ENCODE results near the gene NBDY. TPM values are rescaled to one million over a fixed set of nuclear protein-coding genes. Genes with fewer than 3 reads are reported as not detected.

The NBDY gene
- total RNA-seq, 4 donors from 2014 or later = 0.51 to 40.4 (median 13.3) TPM

DNA sequence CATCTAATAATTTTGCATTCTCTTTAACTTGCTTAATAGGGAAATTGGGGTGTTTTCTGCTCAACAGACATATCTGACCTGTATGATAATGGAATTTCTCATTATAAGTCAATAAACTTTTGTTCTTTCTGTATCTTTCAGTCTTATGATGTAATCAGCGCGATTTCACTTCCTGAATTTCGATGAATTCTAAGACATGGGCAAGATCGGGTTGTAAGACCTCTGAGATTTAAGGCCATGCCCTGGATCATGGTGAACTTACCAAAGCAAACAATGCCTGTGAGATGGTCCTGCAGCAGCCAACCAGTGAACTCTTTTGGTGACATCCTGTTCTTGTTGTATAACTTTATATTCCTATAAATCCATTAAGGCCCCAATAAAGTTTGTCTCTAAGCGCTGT is 88.1 kb downstream of the NBDY start:
- TF ChIP-seq POLR2A (IDR thresholded peaks at IDR 0.05) = no peak
- TF ChIP-seq, protein P1, sequence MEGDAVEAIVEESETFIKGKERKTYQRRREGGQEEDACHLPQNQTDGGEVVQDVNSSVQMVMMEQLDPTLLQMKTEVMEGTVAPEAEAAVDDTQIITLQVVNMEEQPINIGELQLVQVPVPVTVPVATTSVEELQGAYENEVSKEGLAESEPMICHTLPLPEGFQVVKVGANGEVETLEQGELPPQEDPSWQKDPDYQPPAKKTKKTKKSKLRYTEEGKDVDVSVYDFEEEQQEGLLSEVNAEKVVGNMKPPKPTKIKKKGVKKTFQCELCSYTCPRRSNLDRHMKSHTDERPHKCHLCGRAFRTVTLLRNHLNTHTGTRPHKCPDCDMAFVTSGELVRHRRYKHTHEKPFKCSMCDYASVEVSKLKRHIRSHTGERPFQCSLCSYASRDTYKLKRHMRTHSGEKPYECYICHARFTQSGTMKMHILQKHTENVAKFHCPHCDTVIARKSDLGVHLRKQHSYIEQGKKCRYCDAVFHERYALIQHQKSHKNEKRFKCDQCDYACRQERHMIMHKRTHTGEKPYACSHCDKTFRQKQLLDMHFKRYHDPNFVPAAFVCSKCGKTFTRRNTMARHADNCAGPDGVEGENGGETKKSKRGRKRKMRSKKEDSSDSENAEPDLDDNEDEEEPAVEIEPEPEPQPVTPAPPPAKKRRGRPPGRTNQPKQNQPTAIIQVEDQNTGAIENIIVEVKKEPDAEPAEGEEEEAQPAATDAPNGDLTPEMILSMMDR (IDR thresholded peaks at IDR 0.05) = no peak
- no peak overlapping the region for H3K4me3 ChIP-seq
- no peak overlapping the region for H3K27ac ChIP-seq
- intact Hi-C loops (cut with DNase I; ENCODE audit: low total_unique reads) = no loop called here
- H3K9me3 ChIP-seq = no peaks in the 10 kb centered on the region
- H3K4me1 ChIP-seq = no peaks in the 10 kb centered on the region
- H3K36me3 ChIP-seq = no peaks in the 10 kb centered on the region
- DNase-seq = no peak
- H3K27me3 ChIP-seq = peaks cover 0 to 7% of the 10 kb centered on the region in 2 donors

DNA sequence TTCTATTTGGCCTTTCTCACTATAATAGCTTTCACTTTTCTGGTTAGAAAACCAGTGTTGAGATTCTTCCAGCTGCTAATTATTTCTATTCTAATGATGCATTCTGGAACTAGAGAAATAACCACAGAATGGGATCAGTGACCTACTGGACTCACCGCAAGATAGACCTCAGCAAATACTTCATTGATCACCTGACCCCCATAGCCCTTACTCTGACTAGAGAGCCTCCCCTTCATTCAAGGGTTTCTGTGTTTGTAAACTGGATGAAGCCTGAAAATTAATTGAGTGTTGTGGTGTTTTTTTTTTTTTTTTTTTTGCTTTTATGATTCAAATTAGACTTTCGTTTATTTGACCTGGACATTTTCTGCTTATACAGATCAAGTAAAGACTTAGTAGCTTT is 97.0 kb downstream of the NBDY start:
- Histone ChIP-seq H3K4me3 (no peak overlapping the region), H3K27me3 (no peaks in the 10 kb centered on the region), H3K9me3 (peaks cover 0 to 15% of the 10 kb centered on the region in 2 donors), H3K27ac (no peak overlapping the region), H3K36me3 (no peaks in the 10 kb centered on the region), H3K4me1 (no peaks in the 10 kb centered on the region)
- no peak for TF ChIP-seq POLR2A (IDR thresholded peaks at IDR 0.05)
- TF ChIP-seq, protein P1 (IDR thresholded peaks at IDR 0.05) = no peak
- no peak for DNase-seq
- intact Hi-C loops (cut with DNase I; ENCODE audit: low total_unique reads) = no loop called here

DNA sequence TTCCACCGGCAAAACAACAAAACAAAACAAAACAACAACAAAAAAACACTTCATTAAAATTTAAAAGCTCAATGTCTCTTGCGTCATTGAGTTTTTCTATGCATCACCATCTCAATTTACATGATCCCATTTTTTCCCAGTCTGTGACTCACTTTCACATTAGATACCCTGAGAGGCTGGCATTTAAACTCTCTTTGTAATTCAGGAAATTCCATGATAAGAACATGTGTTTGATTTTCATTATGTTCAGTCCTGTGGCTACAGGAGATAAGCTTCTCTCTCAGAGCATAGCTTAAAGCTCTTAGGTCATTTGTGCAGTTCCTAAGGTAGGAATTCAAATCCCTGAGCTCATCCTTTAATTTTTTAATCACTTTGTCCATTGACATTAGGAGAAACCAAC is 104.6 kb downstream of the NBDY start:
- Histone ChIP-seq H3K27ac (no peak overlapping the region), H3K27me3 (peaks cover 0 to 6% of the 10 kb centered on the region in 2 donors), H3K9me3 (no peaks in the 10 kb centered on the region), H3K36me3 (no peaks in the 10 kb centered on the region), H3K4me1 (no peaks in the 10 kb centered on the region), H3K4me3 (no peak overlapping the region)
- intact Hi-C loops (cut with DNase I; ENCODE audit: low total_unique reads) = no loop called here
- no peak for TF ChIP-seq POLR2A (IDR thresholded peaks at IDR 0.05)
- TF ChIP-seq, protein P1 (IDR thresholded peaks at IDR 0.05) = no peak
- DNase-seq = no peak

DNA sequence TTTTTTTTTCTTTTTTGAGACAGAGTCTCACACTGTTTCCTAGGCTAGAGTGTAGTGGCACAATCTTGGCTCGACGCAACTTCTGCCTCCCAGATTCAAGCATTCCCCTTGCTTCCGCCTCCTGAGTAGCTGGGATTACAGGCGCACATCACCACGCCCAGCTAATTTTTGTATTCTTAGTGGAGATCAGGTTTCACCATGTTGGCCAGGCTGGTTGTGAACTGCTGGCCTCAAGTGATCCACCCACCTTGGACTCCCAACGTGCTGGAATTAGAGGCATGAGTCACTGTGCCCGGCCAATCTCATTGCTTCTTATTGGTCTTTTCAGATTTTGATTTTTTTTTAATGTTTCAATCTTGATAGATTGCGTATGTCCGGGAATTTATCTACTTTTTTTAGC is 124.4 kb downstream of the NBDY start:
- DNase-seq = no peak
- TF ChIP-seq, protein P1 (IDR thresholded peaks at IDR 0.05) = no peak
- TF ChIP-seq POLR2A (IDR thresholded peaks at IDR 0.05) = no peak
- Histone ChIP-seq H3K9me3 (no peaks in the 10 kb centered on the region), H3K27ac (no peak overlapping the region), H3K36me3 (no peaks in the 10 kb centered on the region), H3K4me1 (no peaks in the 10 kb centered on the region), H3K27me3 (no peaks in the 10 kb centered on the region), H3K4me3 (no peak overlapping the region)
- intact Hi-C loops (cut with DNase I; ENCODE audit: low total_unique reads) = no loop called here

DNA sequence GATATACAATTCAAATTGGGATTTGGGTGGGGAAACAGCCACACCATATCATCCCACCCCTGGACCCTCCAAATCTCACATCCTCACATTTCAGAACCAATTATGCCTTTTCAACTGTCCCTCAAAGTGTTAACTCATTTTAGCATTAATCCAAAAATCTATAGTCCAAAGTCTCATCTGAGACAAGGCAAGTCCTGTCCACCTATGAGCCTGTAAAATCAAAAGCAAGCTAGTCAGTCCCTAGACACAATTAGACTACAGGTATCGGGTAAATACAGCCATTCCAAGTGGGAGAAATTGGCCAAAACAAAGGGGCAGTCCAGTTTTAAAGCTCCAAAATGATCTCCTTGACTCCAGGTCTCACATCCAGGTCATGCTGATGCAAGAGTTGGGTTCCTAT is 128.0 kb downstream of the NBDY start:
- Histone ChIP-seq H3K36me3 (no peaks in the 10 kb centered on the region), H3K9me3 (no peaks in the 10 kb centered on the region), H3K27me3 (no peaks in the 10 kb centered on the region), H3K4me1 (no peaks in the 10 kb centered on the region), H3K4me3 (no peak overlapping the region), H3K27ac (no peak overlapping the region)
- intact Hi-C loops (cut with DNase I; ENCODE audit: low total_unique reads) = no loop called here
- TF ChIP-seq, protein P1 (IDR thresholded peaks at IDR 0.05) = no peak
- no peak for TF ChIP-seq POLR2A (IDR thresholded peaks at IDR 0.05)
- no peak for DNase-seq

Measured in uterus (tissue), 4 donors.